IPS-15b (cell line): ENCODE measurements around the gene PDZK1IP1.
"Not testable (repeated sequence)": the region's sequence is repeated elsewhere in the genome, so short reads cannot be mapped to it uniquely, and the experiment has no call there.

Experiments
- H3K27me3 ChIP-seq: one replicate; pipeline ENCODE4 v1.6.1; 2013; ENCODE audit warnings: low read length; ENCODE audit not compliant: control insufficient read depth, insufficient read depth
- H3K36me3 ChIP-seq: one replicate; pipeline ENCODE4 v1.6.1; 2013; ENCODE audit warnings: low read length; ENCODE audit not compliant: control insufficient read depth, insufficient read depth
- H3K4me1 ChIP-seq: one replicate; pipeline ENCODE4 v1.6.1; 2013; ENCODE audit warnings: mild to moderate bottlenecking, low read length; ENCODE audit not compliant: control insufficient read depth, insufficient read depth
- H3K4me3 ChIP-seq: one replicate; pipeline ENCODE4 v1.5.1; 2013; ENCODE audit warnings: low read depth, low read length
- H3K9ac ChIP-seq: one replicate; pipeline ENCODE4 v1.6.1; 2013; ENCODE audit warnings: low read depth, mild to moderate bottlenecking, low read length
- H3K9me3 ChIP-seq: one replicate; pipeline ENCODE4 v1.6.1; 2013; ENCODE audit warnings: mild to moderate bottlenecking, low read length; ENCODE audit not compliant: control insufficient read depth, insufficient read depth

The PDZK1IP1 gene

DNA sequence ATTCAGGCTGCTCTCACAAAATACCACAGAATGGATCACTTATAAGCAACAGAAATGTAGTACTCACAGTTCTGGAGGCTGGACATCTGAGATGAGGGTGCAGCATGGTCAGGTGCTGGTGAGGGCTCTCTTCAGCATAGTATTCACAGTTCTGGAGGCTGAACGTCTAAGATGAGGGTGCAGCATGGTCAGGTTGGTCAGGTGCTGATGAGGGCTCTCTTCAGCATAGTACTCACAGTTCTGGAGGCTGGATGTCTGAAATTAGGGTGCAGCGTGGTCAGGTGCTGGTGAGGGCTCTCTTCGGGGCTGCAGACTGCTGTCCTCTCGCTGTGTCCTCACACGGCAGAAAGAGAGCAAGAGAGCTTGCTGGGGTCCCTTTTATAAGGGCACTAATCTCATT is 17.1 kb downstream of the PDZK1IP1 start:
- Histone ChIP-seq H3K36me3 (no peaks in the 10 kb centered on the region), H3K9ac (no peak overlapping the region), H3K27me3 (no peaks in the 10 kb centered on the region), H3K4me3 (no peak overlapping the region), H3K9me3 (no peaks in the 10 kb centered on the region), H3K4me1 (peaks cover 3% of the 10 kb centered on the region)

DNA sequence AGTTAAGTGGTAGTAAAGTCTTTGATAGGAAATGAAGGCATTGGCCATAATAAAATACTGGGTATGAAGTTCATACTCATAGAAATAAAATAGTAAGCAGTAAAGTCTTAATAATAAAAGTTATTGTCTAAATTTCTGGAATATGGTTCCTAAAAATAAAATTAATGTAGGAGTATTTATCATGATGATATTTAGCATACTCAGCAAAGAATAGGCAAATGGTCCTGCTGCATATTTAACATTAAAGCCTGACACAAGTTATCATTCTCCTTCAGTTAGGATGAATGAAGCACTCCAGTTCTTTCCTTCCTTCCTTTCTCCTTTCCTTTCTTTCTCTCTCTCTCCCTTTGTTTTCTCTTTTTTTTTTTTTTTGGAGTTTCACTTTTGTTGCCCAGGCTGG is 25.3 kb downstream of the PDZK1IP1 start:
- H3K4me3 ChIP-seq = no peak overlapping the region

DNA sequence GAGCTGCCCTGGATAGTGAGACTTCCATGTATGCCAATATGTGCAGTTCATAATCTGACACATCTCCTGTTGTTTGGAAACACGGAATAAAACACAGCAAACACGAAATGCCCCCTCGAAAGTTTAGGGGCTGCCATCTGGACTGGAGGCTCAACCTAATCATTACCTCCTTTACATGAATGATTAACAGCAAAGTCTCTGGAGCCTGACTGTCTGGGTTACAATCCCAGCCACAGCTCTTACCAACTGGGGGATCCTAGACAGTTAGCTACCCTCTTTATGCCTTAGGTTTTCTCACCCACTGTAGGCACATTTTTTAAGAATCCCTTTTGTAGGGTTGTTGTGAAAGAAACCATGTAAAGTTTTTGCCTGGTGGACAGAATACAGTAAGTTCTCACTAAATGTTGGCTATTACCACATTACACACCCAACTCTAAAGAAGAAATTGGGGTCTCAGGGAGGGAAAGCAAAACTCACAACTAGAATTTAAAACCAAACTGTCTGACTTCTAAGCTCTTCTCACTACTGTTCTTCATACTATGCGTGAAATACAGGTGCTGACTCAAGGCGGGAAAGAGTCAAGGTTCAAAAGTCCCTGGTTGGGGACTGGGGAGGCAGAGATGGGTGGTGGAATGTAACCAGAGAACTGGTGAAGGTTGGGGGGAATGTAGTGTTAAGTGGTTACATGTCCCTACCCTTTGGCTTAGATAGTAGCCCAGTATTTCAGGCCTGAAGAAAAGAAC is 28.4 kb downstream of the PDZK1IP1 start:
- Histone ChIP-seq H3K9me3 (no peaks in the 10 kb centered on the region), H3K4me1 (no peaks in the 10 kb centered on the region), H3K27me3 (no peaks in the 10 kb centered on the region), H3K9ac (no peak overlapping the region), H3K36me3 (no peaks in the 10 kb centered on the region), H3K4me3 (no peak overlapping the region)

More for the DNA sequence above, 25.3 kb downstream of the PDZK1IP1 start:
- Histone ChIP-seq H3K9me3 (no peaks in the 10 kb centered on the region), H3K9ac (no peak overlapping the region), H3K4me1 (no peaks in the 10 kb centered on the region), H3K27me3 (no peaks in the 10 kb centered on the region), H3K36me3 (no peaks in the 10 kb centered on the region)

- H3K9me3 ChIP-seq = no peaks in the 10 kb centered on the region
- no peaks in the 10 kb centered on the region for H3K4me1 ChIP-seq
- no peak overlapping the region for H3K9ac ChIP-seq
- H3K27me3 ChIP-seq = no peaks in the 10 kb centered on the region
- H3K36me3 ChIP-seq = no peaks in the 10 kb centered on the region
- no peak overlapping the region for H3K4me3 ChIP-seq
Observed at GRCh38 chr1:47160716-47161115, 29.1 kb downstream of the PDZK1IP1 start.

GRCh38 chr1:47157957-47158356 is 31.9 kb downstream of the PDZK1IP1 start:
- not testable (repeated sequence) for H3K4me1 ChIP-seq, H3K4me3 ChIP-seq, H3K9me3 ChIP-seq, H3K27me3 ChIP-seq, H3K9ac ChIP-seq, H3K36me3 ChIP-seq

GRCh38 chr1:47156457-47156856 is 33.4 kb downstream of the PDZK1IP1 start:
- H3K4me1 ChIP-seq, H3K27me3 ChIP-seq, H3K9ac ChIP-seq, H3K36me3 ChIP-seq, H3K4me3 ChIP-seq, H3K9me3 ChIP-seq: not testable (repeated sequence)

- H3K4me3 ChIP-seq, H3K4me1 ChIP-seq, H3K27me3 ChIP-seq, H3K9me3 ChIP-seq, H3K9ac ChIP-seq, H3K36me3 ChIP-seq: not testable (repeated sequence)
Observed at GRCh38 chr1:47149162-47149561, 40.7 kb downstream of the PDZK1IP1 start.

GRCh38 chr1:47147047-47147785 is 42.6 kb downstream of the PDZK1IP1 start:
- Histone ChIP-seq H3K36me3 (no peaks in the 10 kb centered on the region), H3K9ac (no peak overlapping the region), H3K9me3 (no peaks in the 10 kb centered on the region), H3K4me1 (no peaks in the 10 kb centered on the region), H3K4me3 (no peak overlapping the region), H3K27me3 (no peaks in the 10 kb centered on the region)

DNA sequence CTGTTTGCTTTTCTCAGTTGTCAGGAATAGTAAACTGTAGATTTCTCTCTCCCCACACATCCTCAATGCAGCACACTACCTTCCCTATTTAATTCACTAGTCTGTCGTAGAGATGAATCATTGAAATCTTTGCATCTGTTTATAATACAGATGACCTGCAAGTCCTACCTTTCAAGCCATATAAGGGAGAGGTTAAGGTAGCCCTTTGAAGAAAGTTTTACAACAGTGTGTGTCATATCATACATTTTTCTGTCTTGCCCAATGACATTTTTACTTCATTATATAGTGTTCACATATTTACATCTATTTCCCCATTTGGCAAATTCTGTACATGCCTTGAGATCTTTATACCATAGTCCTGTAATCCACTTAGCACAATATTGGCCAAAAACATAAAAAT is 43.3 kb downstream of the PDZK1IP1 start:
- H3K27me3 ChIP-seq, H3K9me3 ChIP-seq, H3K4me3 ChIP-seq, H3K36me3 ChIP-seq, H3K9ac ChIP-seq, H3K4me1 ChIP-seq: not testable (repeated sequence)

DNA sequence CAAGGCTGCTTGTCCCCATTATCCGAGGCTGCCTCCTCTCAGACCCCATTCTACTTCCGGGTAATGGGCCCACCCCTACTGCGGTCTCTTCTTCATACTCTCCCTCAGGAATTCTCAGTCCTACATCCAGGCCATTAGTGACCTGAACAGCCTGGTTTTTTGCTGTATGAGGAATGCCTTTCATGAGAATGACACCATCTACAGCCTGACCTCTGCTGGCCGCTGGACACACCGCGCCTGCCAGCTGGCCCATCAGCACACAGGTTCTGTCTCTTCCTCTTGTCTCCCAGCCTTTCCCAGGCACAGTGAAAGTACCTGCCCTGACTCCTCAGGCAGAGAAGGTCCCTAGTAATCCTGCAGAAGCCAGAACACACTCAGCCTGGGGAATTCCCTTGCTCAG is 46.2 kb downstream of the PDZK1IP1 start:
- not testable (repeated sequence) for H3K4me1 ChIP-seq, H3K36me3 ChIP-seq, H3K9me3 ChIP-seq, H3K9ac ChIP-seq, H3K4me3 ChIP-seq, H3K27me3 ChIP-seq

- not testable (repeated sequence) for H3K4me1 ChIP-seq, H3K27me3 ChIP-seq, H3K9ac ChIP-seq, H3K9me3 ChIP-seq, H3K4me3 ChIP-seq, H3K36me3 ChIP-seq
Observed at GRCh38 chr1:47140358-47140757, 49.5 kb downstream of the PDZK1IP1 start.

DNA sequence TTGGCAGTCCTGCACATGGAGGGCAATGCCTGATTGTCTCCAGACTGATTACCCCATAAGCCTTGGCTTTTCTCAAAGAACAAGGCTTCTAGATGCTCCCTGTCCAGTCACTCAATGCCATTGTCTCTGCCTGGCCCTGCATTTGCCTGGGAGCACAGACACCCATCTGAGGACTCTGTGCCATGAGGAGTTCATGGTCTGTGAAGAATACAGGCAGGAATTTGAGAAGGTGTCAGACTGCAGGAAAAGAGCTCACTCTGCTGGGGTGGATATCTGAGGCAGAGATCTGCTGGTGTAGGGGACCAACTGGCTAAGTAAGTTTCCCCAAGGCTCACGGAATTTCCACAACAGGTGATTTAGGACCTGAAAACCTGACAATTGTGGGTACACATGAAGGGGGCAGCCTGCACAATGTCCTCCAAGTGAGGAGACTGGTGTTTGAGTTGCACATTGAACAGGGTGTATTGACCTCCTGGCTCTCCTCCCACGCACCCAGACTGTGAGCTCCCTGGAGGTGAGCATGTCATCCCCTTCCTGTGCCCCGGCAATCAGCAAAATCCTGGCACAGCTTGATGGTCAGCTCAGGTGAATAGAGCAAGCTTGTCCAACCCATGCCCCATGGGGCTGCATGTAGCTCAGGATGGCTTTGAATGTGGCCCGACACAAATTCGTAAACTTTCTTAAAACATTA is 51.8 kb downstream of the PDZK1IP1 start:
- no peaks in the 10 kb centered on the region for H3K27me3 ChIP-seq
- H3K36me3 ChIP-seq = no peaks in the 10 kb centered on the region
- H3K4me1 ChIP-seq = no peaks in the 10 kb centered on the region
- no peaks in the 10 kb centered on the region for H3K9me3 ChIP-seq
- no peak overlapping the region for H3K4me3 ChIP-seq
- no peak overlapping the region for H3K9ac ChIP-seq
